Kidney (tissue), 14 donors: ENCODE data around the gene CYP4F11. TPM values are rescaled to one million over a fixed set of nuclear protein-coding genes. Genes with fewer than 3 reads are reported as not detected.
"Not testable (repeated sequence)": the region's sequence is repeated elsewhere in the genome, so short reads cannot be mapped to it uniquely, and the experiment has no call there.

ENCODE experiments used
- DNase-seq, 5 donors: peaks; one replicate each; pipeline ENCODE4 v3.0.0-alpha.2; 2013 to 2020
- FAIRE-seq: peaks from 2 replicates; lab custom pipeline; 2012; peaks lifted over from hg19 to GRCh38; lab: Jason Lieb, UNC
- H3K27ac ChIP-seq, 2 donors: one replicate each; pipeline ENCODE4 v1.7.0; 2013; ENCODE audit warnings: low read depth in 2 of 2, low read length in 2 of 2, inconsistent platforms in 1 of 2
- H3K27me3 ChIP-seq: one replicate; pipeline ENCODE4 v1.7.1; 2013; ENCODE audit warnings: low read length, inconsistent platforms; ENCODE audit not compliant: control insufficient read depth, insufficient read depth
- H3K36me3 ChIP-seq, 3 donors: one replicate each; pipeline versions ENCODE4 v1.7.0 to v1.7.1; 2013; ENCODE audit warnings: low read length in 3 of 3, control low read depth in 1 of 3, inconsistent platforms in 1 of 3; ENCODE audit not compliant: insufficient read depth in 3 of 3, control insufficient read depth in 2 of 3
- H3K4me1 ChIP-seq, 3 donors: one replicate each; pipeline versions ENCODE4 v1.7.0 to v1.7.1; 2013; ENCODE audit warnings: low read length in 3 of 3, inconsistent platforms in 1 of 3, low read depth in 1 of 3; ENCODE audit not compliant: control insufficient read depth in 2 of 3, insufficient read depth in 2 of 3
- H3K4me3 ChIP-seq, 3 donors: one replicate each; pipeline versions ENCODE4 v1.7.0 to v1.8.1; 2013; ENCODE audit warnings: low read length in 3 of 3, control low read depth in 1 of 3, inconsistent platforms in 1 of 3
- H3K9ac ChIP-seq, 3 donors: one replicate each; pipeline versions ENCODE4 v1.7.0 to v1.7.1; 2013; ENCODE audit warnings: low read length in 3 of 3, control low read depth in 1 of 3, inconsistent platforms in 1 of 3
- H3K9me3 ChIP-seq, 3 donors: one replicate each; pipeline versions ENCODE4 v1.7.0 to v1.7.1; 2013; ENCODE audit warnings: low read length in 3 of 3, control low read depth in 1 of 3, inconsistent platforms in 1 of 3; ENCODE audit not compliant: control insufficient read depth in 2 of 3, insufficient read depth in 1 of 3
- CTCF ChIP-seq: IDR thresholded peaks from 3 replicates; pipeline ENCODE4 v1.5.1; 2012; ENCODE audit warnings: mild to moderate bottlenecking, moderate library complexity, borderline replicate concordance; ENCODE audit not compliant: insufficient read depth; ENCODE audit errors: extremely low read depth
- intact Hi-C: fragments of 100-400 bp; cut with DNase I; formaldehyde crosslinking; loops from one replicate; pipeline ENCODE4 v1.11.1; 2022
- polyA plus RNA-seq: library from polyadenylated mRNA; stranded (reverse); fragments of 350-450 nt; fragmentation: Illumina TruSeq; extraction: RNeasy Lipid Tissue Mini Kit (QIAGEN cat#74804); gene quantifications from one replicate; pipeline ENCODE4 v1.2.3, GENCODE V29; 2014; ENCODE audit warnings: low read depth, low replicate concordance; ENCODE audit not compliant: insufficient read depth
- total RNA-seq: library from RNA; stranded (reverse); fragmentation: NEBNext Ultra II Directional; extraction: Animal tissue kit (Norgen Biotek cat#: 25700); gene quantifications from one replicate; pipeline ENCODE4 v1.2.1, GENCODE V29; 2021
- donor health status: control.
- donor health status: control.
- donor health status: control.
- donor health status: control.
- donor health status: control.
- donor health status: DM: yes; HTN: yes; CAD: no.
- donor health status: Normal renal cell carcinoma (clear cell type).

Gene CYP4F11
- total and polyA plus RNA-seq, 2 donors from 2014 or later = 2.1 to 7.2 TPM

- FAIRE-seq (no peak), DNase-seq (no peak)
- no peak overlapping the region for H3K4me3 ChIP-seq
- H3K27me3 ChIP-seq = no peaks in the 10 kb centered on the region
- H3K36me3 ChIP-seq = no peaks in the 10 kb centered on the region
- TF ChIP-seq CTCF = no peak
- no peaks in the 10 kb centered on the region for H3K9me3 ChIP-seq
- no peak overlapping the region for H3K9ac ChIP-seq
- intact Hi-C loops = no loop called here
- H3K4me1 ChIP-seq = no peaks in the 10 kb centered on the region
- no peak overlapping the region for H3K27ac ChIP-seq
Measured at GRCh38 chr19:15885919-15886318, 48.4 kb downstream of the CYP4F11 start.

GRCh38 chr19:15885167-15885566 is 49.2 kb downstream of the CYP4F11 start:
- no peaks in the 10 kb centered on the region for H3K36me3 ChIP-seq
- no peak for TF ChIP-seq CTCF
- FAIRE-seq (no peak), DNase-seq (no peak)
- no peaks in the 10 kb centered on the region for H3K27me3 ChIP-seq
- intact Hi-C loops = no loop called here
- no peaks in the 10 kb centered on the region for H3K9me3 ChIP-seq
- H3K4me1 ChIP-seq = no peaks in the 10 kb centered on the region
- no peak overlapping the region for H3K9ac ChIP-seq
- H3K4me3 ChIP-seq = no peak overlapping the region
- H3K27ac ChIP-seq = no peak overlapping the region

GRCh38 chr19:15883329-15883728 is 51.0 kb downstream of the CYP4F11 start:
- H3K4me3 ChIP-seq, H3K4me1 ChIP-seq, intact Hi-C loops, H3K27ac ChIP-seq, H3K27me3 ChIP-seq, H3K9ac ChIP-seq, DNase-seq, H3K9me3 ChIP-seq, FAIRE-seq, H3K36me3 ChIP-seq: not testable (repeated sequence)

- no peak for DNase-seq
- Histone ChIP-seq H3K36me3 (no peaks in the 10 kb centered on the region), H3K27me3 (no peaks in the 10 kb centered on the region), H3K4me1 (no peaks in the 10 kb centered on the region), H3K9me3 (no peaks in the 10 kb centered on the region), H3K27ac (no peak overlapping the region), H3K9ac (no peak overlapping the region), H3K4me3 (no peak overlapping the region)
- TF ChIP-seq CTCF = no peak
- intact Hi-C loops = no loop called here
- no peak for FAIRE-seq
Measured at GRCh38 chr19:15874821-15875474, 59.4 kb downstream of the CYP4F11 start.

- FAIRE-seq, H3K27ac ChIP-seq, H3K27me3 ChIP-seq, H3K4me1 ChIP-seq, DNase-seq, H3K4me3 ChIP-seq, H3K36me3 ChIP-seq, H3K9me3 ChIP-seq, H3K9ac ChIP-seq, intact Hi-C loops: not testable (repeated sequence)
Measured at GRCh38 chr19:15873771-15874170, 60.6 kb downstream of the CYP4F11 start.
